ENCODE results near the gene MFAP5. TPM values are rescaled to one million over a fixed set of nuclear protein-coding genes. Genes with fewer than 3 reads are reported as not detected.

The MFAP5 gene
- polyA plus RNA-seq, 1 of the 3 experiments (the other 2 are of a cell fraction) = 19.1 TPM

- TF ChIP-seq PBX3 (IDR thresholded peaks at IDR 0.05) (no peak), USF1 (IDR thresholded peaks at IDR 0.05; ENCODE audit: borderline replicate concordance, low read depth) (peak; percentile 86), CHD2 (IDR thresholded peaks at IDR 0.05; ENCODE audit: low read length, partially characterized antibody) (no peak), SMC3 (IDR thresholded peaks at IDR 0.05; ENCODE audit: low read depth, low read length) (no peak), MXI1 (IDR thresholded peaks at IDR 0.05; ENCODE audit: low read depth, low read length) (peak; percentile 93), ELF1 (IDR thresholded peaks at IDR 0.05) (no peak), GABPA (IDR thresholded peaks at IDR 0.05; ENCODE audit: low read depth) (no peak), FOSL2 (IDR thresholded peaks at IDR 0.05; ENCODE audit: borderline replicate concordance, low read depth) (no peak), NFIC (IDR thresholded peaks at IDR 0.05; ENCODE audit: borderline replicate concordance) (no peak), GATA2 (CRISPR knock-in tag; IDR thresholded peaks at IDR 0.05) (no peak)
- TF ChIP-seq, protein P1, sequence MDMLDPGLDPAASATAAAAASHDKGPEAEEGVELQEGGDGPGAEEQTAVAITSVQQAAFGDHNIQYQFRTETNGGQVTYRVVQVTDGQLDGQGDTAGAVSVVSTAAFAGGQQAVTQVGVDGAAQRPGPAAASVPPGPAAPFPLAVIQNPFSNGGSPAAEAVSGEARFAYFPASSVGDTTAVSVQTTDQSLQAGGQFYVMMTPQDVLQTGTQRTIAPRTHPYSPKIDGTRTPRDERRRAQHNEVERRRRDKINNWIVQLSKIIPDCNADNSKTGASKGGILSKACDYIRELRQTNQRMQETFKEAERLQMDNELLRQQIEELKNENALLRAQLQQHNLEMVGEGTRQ (IDR thresholded peaks at IDR 0.05; ENCODE audit: borderline replicate concordance, low read depth, low read length) = peak; percentile 25; the same call in 1 of the 2 replicates
- TF ChIP-seq, protein P2, sequence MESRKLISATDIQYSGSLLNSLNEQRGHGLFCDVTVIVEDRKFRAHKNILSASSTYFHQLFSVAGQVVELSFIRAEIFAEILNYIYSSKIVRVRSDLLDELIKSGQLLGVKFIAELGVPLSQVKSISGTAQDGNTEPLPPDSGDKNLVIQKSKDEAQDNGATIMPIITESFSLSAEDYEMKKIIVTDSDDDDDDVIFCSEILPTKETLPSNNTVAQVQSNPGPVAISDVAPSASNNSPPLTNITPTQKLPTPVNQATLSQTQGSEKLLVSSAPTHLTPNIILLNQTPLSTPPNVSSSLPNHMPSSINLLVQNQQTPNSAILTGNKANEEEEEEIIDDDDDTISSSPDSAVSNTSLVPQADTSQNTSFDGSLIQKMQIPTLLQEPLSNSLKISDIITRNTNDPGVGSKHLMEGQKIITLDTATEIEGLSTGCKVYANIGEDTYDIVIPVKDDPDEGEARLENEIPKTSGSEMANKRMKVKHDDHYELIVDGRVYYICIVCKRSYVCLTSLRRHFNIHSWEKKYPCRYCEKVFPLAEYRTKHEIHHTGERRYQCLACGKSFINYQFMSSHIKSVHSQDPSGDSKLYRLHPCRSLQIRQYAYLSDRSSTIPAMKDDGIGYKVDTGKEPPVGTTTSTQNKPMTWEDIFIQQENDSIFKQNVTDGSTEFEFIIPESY (IDR thresholded peaks at IDR 0.05; ENCODE audit: borderline replicate concordance, low read depth) = no peak
- TF ChIP-seq, protein P3, sequence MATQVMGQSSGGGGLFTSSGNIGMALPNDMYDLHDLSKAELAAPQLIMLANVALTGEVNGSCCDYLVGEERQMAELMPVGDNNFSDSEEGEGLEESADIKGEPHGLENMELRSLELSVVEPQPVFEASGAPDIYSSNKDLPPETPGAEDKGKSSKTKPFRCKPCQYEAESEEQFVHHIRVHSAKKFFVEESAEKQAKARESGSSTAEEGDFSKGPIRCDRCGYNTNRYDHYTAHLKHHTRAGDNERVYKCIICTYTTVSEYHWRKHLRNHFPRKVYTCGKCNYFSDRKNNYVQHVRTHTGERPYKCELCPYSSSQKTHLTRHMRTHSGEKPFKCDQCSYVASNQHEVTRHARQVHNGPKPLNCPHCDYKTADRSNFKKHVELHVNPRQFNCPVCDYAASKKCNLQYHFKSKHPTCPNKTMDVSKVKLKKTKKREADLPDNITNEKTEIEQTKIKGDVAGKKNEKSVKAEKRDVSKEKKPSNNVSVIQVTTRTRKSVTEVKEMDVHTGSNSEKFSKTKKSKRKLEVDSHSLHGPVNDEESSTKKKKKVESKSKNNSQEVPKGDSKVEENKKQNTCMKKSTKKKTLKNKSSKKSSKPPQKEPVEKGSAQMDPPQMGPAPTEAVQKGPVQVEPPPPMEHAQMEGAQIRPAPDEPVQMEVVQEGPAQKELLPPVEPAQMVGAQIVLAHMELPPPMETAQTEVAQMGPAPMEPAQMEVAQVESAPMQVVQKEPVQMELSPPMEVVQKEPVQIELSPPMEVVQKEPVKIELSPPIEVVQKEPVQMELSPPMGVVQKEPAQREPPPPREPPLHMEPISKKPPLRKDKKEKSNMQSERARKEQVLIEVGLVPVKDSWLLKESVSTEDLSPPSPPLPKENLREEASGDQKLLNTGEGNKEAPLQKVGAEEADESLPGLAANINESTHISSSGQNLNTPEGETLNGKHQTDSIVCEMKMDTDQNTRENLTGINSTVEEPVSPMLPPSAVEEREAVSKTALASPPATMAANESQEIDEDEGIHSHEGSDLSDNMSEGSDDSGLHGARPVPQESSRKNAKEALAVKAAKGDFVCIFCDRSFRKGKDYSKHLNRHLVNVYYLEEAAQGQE (IDR thresholded peaks at IDR 0.05; ENCODE audit: low read depth, low read length) = no peak
Observed at GRCh38 chr12:8698132-8698851, 35.7 kb upstream of the MFAP5 start (continued).
